CD14-positive monocyte (primary cell): ENCODE measurements around the gene KIR2DL3. TPM values are rescaled to one million over a fixed set of nuclear protein-coding genes. Genes with fewer than 3 reads are reported as not detected.

Experiments
- DNase-seq, 3 donors: peaks; one replicate each; pipeline ENCODE4 v3.0.0-alpha.2; 2011 to 2022
- H2AFZ ChIP-seq: 2 replicates; pipeline ENCODE4 v1.6.0; 2012; ENCODE audit warnings: mild to moderate bottlenecking, low read depth, low read length, inconsistent platforms; ENCODE audit not compliant: insufficient read depth, poor library complexity, severe bottlenecking
- H3K27ac ChIP-seq, 2 donors: 1 replicate in 1 of 2; 2 replicates in 1 of 2; pipeline ENCODE4 v1.5.1; 2012 to 2013; ENCODE audit warnings: low read length in 2 of 2, control low read depth in 1 of 2, inconsistent platforms in 1 of 2, low read depth in 1 of 2, mild to moderate bottlenecking in 1 of 2
- H3K27me3 ChIP-seq, 2 donors: one replicate each; pipeline versions ENCODE4 v1.6.0 to v1.6.1; 2011 to 2013; ENCODE audit warnings: low read length in 2 of 2; ENCODE audit not compliant: control insufficient read depth in 2 of 2, insufficient read depth in 2 of 2
- H3K36me3 ChIP-seq, 2 donors: replicated peaks in 1 of 2; 1 replicate in 1 of 2; 2 replicates in 1 of 2; pipeline versions ENCODE4 v1.5.1 to v1.6.1; 2012 to 2013; ENCODE audit warnings: low read length in 2 of 2, control low read depth in 1 of 2, inconsistent platforms in 1 of 2, mild to moderate bottlenecking in 1 of 2; ENCODE audit not compliant: insufficient read depth in 2 of 2, control insufficient read depth in 1 of 2
- H3K4me1 ChIP-seq, 2 donors: 1 replicate in 1 of 2; 2 replicates in 1 of 2; pipeline versions ENCODE4 v1.5.1 to v1.6.1; 2012 to 2013; ENCODE audit warnings: low read length in 2 of 2, control low read depth in 1 of 2, inconsistent platforms in 1 of 2, mild to moderate bottlenecking in 1 of 2, moderate library complexity in 1 of 2; ENCODE audit not compliant: insufficient read depth in 2 of 2, control insufficient read depth in 1 of 2
- H3K4me2 ChIP-seq: replicated peaks from 2 replicates; pipeline ENCODE3; 2012; ENCODE audit warnings: low read length, moderate library complexity, mild to moderate bottlenecking; ENCODE audit not compliant: poor library complexity, severe bottlenecking; ENCODE audit errors: extremely low read depth
- H3K4me3 ChIP-seq, 3 experiments: fragments of 200-600 bp in 1 of 3; sonication (generic) in 1 of 3; replicated peaks in 1 of 3; 1 replicate in 2 of 3; 2 replicates in 1 of 3; pipeline ENCODE4 v1.5.1; 2011 to 2013; ENCODE audit warnings: low read length in 3 of 3, mild to moderate bottlenecking in 3 of 3, control low read depth in 2 of 3, low read depth in 2 of 3, inconsistent platforms in 1 of 3, moderate library complexity in 1 of 3
- H3K79me2 ChIP-seq: 2 replicates; pipeline ENCODE4 v1.6.0; 2012; ENCODE audit warnings: mild to moderate bottlenecking, control low read depth, inconsistent platforms, low read length, moderate library complexity; ENCODE audit not compliant: insufficient read depth
- H3K9ac ChIP-seq: 2 replicates; pipeline ENCODE4 v1.6.0; 2017; ENCODE audit warnings: low read length, mild to moderate bottlenecking; ENCODE audit not compliant: insufficient read depth, poor library complexity, severe bottlenecking
- H3K9me3 ChIP-seq, 2 donors: replicated peaks in 1 of 2; 1 replicate in 1 of 2; 2 replicates in 1 of 2; pipeline versions ENCODE4 v1.5.1 to v1.6.1; 2012 to 2013; ENCODE audit warnings: low read length in 2 of 2, control low read depth in 1 of 2; ENCODE audit not compliant: control insufficient read depth in 1 of 2, insufficient read depth in 1 of 2
- H4K20me1 ChIP-seq: 2 replicates; pipeline ENCODE4 v1.6.0; 2012; ENCODE audit warnings: mild to moderate bottlenecking, low read length, control low read depth, moderate library complexity; ENCODE audit not compliant: insufficient read depth
- H3K27ac Mint-ChIP-seq, 7 donors: one replicate each; pipeline ENCODE4 v1.8.0; 2020; ENCODE audit warnings: mild to moderate bottlenecking in 7 of 7, mixed read lengths in 7 of 7, moderate library complexity in 6 of 7, inconsistent platforms in 2 of 7
- H3K27me3 Mint-ChIP-seq, 3 donors: one replicate each; pipeline ENCODE4 v1.8.0; 2021 to 2022; ENCODE audit warnings: low read depth in 3 of 3, mild to moderate bottlenecking in 3 of 3, mixed read lengths in 3 of 3, moderate library complexity in 3 of 3, inconsistent platforms in 1 of 3
- H3K36me3 Mint-ChIP-seq, 2 donors: one replicate each; pipeline ENCODE4 v1.8.0; 2020; ENCODE audit warnings: mixed read lengths in 2 of 2, inconsistent platforms in 1 of 2, mild to moderate bottlenecking in 1 of 2
- H3K4me1 Mint-ChIP-seq: one replicate; pipeline ENCODE4 v1.8.0; 2020; ENCODE audit warnings: mild to moderate bottlenecking, mixed read lengths
- H3K4me3 Mint-ChIP-seq, 2 donors: one replicate each; pipeline ENCODE4 v1.8.0; 2020; ENCODE audit warnings: mild to moderate bottlenecking in 2 of 2, mixed read lengths in 2 of 2, moderate library complexity in 1 of 2
- H3K9me3 Mint-ChIP-seq, 7 donors: one replicate each; pipeline ENCODE4 v1.8.0; 2020 to 2022; ENCODE audit warnings: mixed read lengths in 7 of 7, mild to moderate bottlenecking in 6 of 7, moderate library complexity in 6 of 7, inconsistent platforms in 2 of 7
- WGBS: methylation state at CpG from one replicate; pipeline ENCODE4 v1.1.5; 2013; ENCODE audit warnings: missing lambda C conversion rate; ENCODE audit not compliant: insufficient coverage; 5-methylcytosine and 5-hydroxymethylcytosine counted together
- intact Hi-C, 2 donors: fragments of 100-400 bp; cut with micrococcal nuclease; formaldehyde crosslinking; loops; one replicate each; pipeline versions ENCODE4 v1.15.0 to v1.15.1; 2023
- polyA plus RNA-seq, 3 donors: library from polyadenylated mRNA; depleted of rRNA in 1 of 3; unstranded in 2 of 3; stranded (reverse) in 1 of 3; fragments of 300-500 nt in 2 of 3; fragments of >200 nt in 1 of 3; fragmentation: Illumina TruSeq in 2 of 3; gene quantifications; 1 replicate in 2 of 3; 2 replicates in 1 of 3; pipeline ENCODE4 v1.2.3, GENCODE V29; 2012 to 2021
- TF ChIP-seq, protein P1 (sequence below): fragments of 200-600 bp; IDR thresholded peaks from one replicate; pipeline ENCODE4 v1.8.0; 2022; ENCODE audit warnings: antibody characterized with exemption, mild to moderate bottlenecking

Gene KIR2DL3
- polyA plus RNA-seq, 3 donors: 0.07 TPM; not detected in 2

DNA sequence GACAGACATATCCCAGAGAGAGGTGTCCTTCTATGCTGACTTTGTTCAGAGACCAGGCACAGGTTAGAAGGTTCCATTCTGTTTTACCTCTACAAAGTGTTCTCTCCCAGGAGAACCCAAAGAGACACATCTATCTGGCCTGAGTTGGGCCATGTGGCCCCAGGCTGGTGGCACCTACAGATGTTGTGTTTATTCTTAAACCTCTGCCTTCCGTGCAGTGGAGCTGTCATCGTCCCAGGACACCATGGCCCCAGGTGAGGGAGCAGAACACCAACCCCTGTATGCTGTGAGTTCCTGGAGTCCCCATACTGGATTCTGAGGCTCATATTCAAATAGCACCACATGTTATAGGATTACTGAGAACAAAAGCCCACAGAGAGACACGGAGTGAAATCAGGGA is 10.1 kb upstream of the KIR2DL3 start:
- H3K9me3 ChIP-seq: no peaks in the 10 kb centered on the region
- H3K4me2 ChIP-seq: no peak overlapping the region
- TF ChIP-seq, protein P1, sequence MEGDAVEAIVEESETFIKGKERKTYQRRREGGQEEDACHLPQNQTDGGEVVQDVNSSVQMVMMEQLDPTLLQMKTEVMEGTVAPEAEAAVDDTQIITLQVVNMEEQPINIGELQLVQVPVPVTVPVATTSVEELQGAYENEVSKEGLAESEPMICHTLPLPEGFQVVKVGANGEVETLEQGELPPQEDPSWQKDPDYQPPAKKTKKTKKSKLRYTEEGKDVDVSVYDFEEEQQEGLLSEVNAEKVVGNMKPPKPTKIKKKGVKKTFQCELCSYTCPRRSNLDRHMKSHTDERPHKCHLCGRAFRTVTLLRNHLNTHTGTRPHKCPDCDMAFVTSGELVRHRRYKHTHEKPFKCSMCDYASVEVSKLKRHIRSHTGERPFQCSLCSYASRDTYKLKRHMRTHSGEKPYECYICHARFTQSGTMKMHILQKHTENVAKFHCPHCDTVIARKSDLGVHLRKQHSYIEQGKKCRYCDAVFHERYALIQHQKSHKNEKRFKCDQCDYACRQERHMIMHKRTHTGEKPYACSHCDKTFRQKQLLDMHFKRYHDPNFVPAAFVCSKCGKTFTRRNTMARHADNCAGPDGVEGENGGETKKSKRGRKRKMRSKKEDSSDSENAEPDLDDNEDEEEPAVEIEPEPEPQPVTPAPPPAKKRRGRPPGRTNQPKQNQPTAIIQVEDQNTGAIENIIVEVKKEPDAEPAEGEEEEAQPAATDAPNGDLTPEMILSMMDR: no peak
- no peaks in the 10 kb centered on the region for H4K20me1 ChIP-seq
- no peak overlapping the region for H3K9ac ChIP-seq
- intact Hi-C loops: no loop called here
- Mint-ChIP-seq H3K9me3 (peaks cover 1 to 19% (median 4%) of the 10 kb centered on the region in 7 donors), H3K27ac (no peak overlapping the region), H3K27me3 (peaks cover 16 to 35% (median 23%) of the 10 kb centered on the region in 3 donors), H3K36me3 (no peaks in the 10 kb centered on the region), H3K4me3 (no peak overlapping the region), H3K4me1 (peaks cover 12% of the 10 kb centered on the region)
- peaks cover 6 to 8% of the 10 kb centered on the region in 2 donors for H3K4me1 ChIP-seq
- no peak overlapping the region for H3K4me3 ChIP-seq
- no peak for DNase-seq
- no CpG with 5 or more reads among the region's 3 CpGs for WGBS
- no peak overlapping the region for H2AFZ ChIP-seq
- no peak overlapping the region for H3K27ac ChIP-seq
- no peaks in the 10 kb centered on the region for H3K36me3 ChIP-seq
- peaks cover 2 to 12% of the 10 kb centered on the region in 2 donors for H3K27me3 ChIP-seq
- H3K79me2 ChIP-seq: no peaks in the 10 kb centered on the region

DNA sequence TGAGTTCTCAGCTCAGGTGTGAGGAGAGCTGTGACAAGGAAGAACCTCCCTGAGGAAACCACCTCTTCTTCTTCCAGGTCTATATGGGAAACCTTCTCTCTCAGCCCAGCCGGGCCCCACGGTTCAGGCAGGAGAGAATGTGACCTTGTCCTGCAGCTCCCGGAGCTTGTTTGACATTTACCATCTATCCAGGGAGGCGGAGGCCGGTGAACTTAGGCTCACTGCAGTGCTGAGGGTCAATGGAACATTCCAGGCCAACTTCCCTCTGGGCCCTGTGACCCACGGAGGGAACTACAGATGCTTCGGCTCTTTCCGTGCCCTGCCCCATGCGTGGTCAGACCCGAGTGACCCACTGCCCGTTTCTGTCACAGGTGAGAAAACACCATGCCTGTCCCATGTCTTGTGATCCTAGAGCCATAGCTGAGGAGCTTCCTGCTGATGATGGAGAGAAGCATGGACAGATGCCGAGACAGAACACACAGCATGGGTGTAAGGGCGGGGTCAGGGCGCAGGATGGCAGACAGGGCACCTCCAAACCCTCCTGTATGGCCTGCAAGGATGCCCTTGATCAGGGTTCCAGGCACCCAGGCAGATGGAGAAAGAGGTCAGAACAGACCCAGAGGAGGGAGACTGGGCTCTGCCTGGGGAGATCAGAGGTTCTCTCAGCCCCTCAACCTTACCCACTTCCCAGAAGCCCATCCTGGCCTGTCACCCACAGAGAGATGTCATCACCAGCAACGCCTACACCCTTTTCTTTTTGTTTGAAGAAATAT is 8.7 kb upstream of the KIR2DL3 start:
- Histone ChIP-seq H3K27ac (no peak overlapping the region), H3K4me2 (no peak overlapping the region), H3K79me2 (no peaks in the 10 kb centered on the region), H3K4me3 (no peak overlapping the region), H3K36me3 (no peaks in the 10 kb centered on the region), H3K9ac (no peak overlapping the region), H3K9me3 (peaks cover 3% of the 10 kb centered on the region in 2 donors), H3K4me1 (peaks cover 0 to 3% of the 10 kb centered on the region in 2 donors), H3K27me3 (peaks cover 2 to 12% of the 10 kb centered on the region in 2 donors), H4K20me1 (no peaks in the 10 kb centered on the region), H2AFZ (no peak overlapping the region)
- no peak overlapping the region for H3K27ac Mint-ChIP-seq
- WGBS: 83% methylated on average over 11 of the region's 15 CpGs
- intact Hi-C loops: no loop called here
- H3K4me3 Mint-ChIP-seq: no peak overlapping the region
- peaks cover 5 to 30% (median 13%) of the 10 kb centered on the region in 7 donors for H3K9me3 Mint-ChIP-seq
- H3K36me3 Mint-ChIP-seq: no peaks in the 10 kb centered on the region
- peaks cover 5% of the 10 kb centered on the region for H3K4me1 Mint-ChIP-seq
- TF ChIP-seq, protein P1: no peak
- peaks cover 16 to 44% (median 23%) of the 10 kb centered on the region in 3 donors for H3K27me3 Mint-ChIP-seq
- DNase-seq: no peak
